ENCODE data around the gene C10orf62. TPM values are rescaled to one million over a fixed set of nuclear protein-coding genes. Genes with fewer than 3 reads are reported as not detected.

C10orf62 gene
- total RNA-seq, 1 experiment from 2014 or later, result not detected

- TF ChIP-seq PRDM15 (CRISPR knock-in tag; IDR thresholded peaks at IDR 0.05) (no peak), PRRX2 (CRISPR knock-in tag; IDR thresholded peaks at IDR 0.05) (no peak), ZNF281 (CRISPR knock-in tag; IDR thresholded peaks at IDR 0.05) (no peak), ATF3 (CRISPR knock-in tag; conservative IDR thresholded peaks at IDR 0.05) (no peak), PREB (CRISPR knock-in tag; IDR thresholded peaks at IDR 0.05; ENCODE audit: borderline replicate concordance) (no peak), HMGXB4 (CRISPR knock-in tag; IDR thresholded peaks at IDR 0.05) (no peak), IRF1 (CRISPR knock-in tag; IDR thresholded peaks at IDR 0.05) (no peak), FOXJ3 (CRISPR knock-in tag; IDR thresholded peaks at IDR 0.05; ENCODE audit: borderline replicate concordance) (no peak), GTF2I (CRISPR knock-in tag; conservative IDR thresholded peaks at IDR 0.05) (no peak), ZSCAN18 (CRISPR knock-in tag; IDR thresholded peaks at IDR 0.05) (no peak), EMX1 (CRISPR knock-in tag; IDR thresholded peaks at IDR 0.05) (no peak)
These were observed 18.6 kb upstream of the C10orf62 start (continued) for GRCh38 chr10:97570789-97571471.

GRCh38 chr10:97571622-97572021, 17.9 kb upstream of the C10orf62 start:
- ATAC-seq (no peak), DNase-seq (ENCODE audit: low spot score) (no peak)
- Mint-ChIP-seq H3K27ac (no peak overlapping the region), H3K27me3 (ENCODE audit: low read depth) (no peaks in the 10 kb centered on the region), H3K36me3 (0 out of 2 replicates have a peak, but pooled peaks cover 5% of the 10 kb centered on the region), H3K4me1 (peaks cover 5% of the 10 kb centered on the region), H3K9me3 (no peaks in the 10 kb centered on the region), H3K4me3 (no peak overlapping the region)
- POLR2A ChIA-PET, result interaction anchor here (0.9 kb wide), 1 partner anchor 12 kb away, joined by 3 read pairs; no protein-coding TSS in a partner anchor
- CTCF ChIA-PET, result interaction anchor here (0.6 to 2.8 kb wide), 45 partner anchors 10 to 201 kb away, joined by 3 to 55 read pairs (median 5); partner anchors contain the start of genes AVPI1, C10orf62, HOGA1 and MORN4
- no peak for TF ChIP-seq CREM (CRISPR knock-in tag; IDR thresholded peaks at IDR 0.05)
- no peak for TF ChIP-seq ARID4B (CRISPR knock-in tag; IDR thresholded peaks at IDR 0.05; ENCODE audit: borderline replicate concordance)
- TF ChIP-seq USF2 (CRISPR knock-in tag; IDR thresholded peaks at IDR 0.05), result no peak
- TF ChIP-seq EMX1 (CRISPR knock-in tag; IDR thresholded peaks at IDR 0.05), result no peak

Measured in WTC11 (cell line).